Stimulated activated CD8-positive, alpha-beta memory T cell treated with anti-CD3 and anti-CD28 coated beads, Interleukin-15, amount 100 ng/mL, for 48 hours (primary cell): ENCODE data around the gene SH2D3C.

Experiments used
- DNase-seq, 2 donors: peaks; one replicate each; pipeline ENCODE4 v3.0.0-alpha.2; 2020; ENCODE audit warnings: low read depth in 2 of 2

Gene SH2D3C, protein sequence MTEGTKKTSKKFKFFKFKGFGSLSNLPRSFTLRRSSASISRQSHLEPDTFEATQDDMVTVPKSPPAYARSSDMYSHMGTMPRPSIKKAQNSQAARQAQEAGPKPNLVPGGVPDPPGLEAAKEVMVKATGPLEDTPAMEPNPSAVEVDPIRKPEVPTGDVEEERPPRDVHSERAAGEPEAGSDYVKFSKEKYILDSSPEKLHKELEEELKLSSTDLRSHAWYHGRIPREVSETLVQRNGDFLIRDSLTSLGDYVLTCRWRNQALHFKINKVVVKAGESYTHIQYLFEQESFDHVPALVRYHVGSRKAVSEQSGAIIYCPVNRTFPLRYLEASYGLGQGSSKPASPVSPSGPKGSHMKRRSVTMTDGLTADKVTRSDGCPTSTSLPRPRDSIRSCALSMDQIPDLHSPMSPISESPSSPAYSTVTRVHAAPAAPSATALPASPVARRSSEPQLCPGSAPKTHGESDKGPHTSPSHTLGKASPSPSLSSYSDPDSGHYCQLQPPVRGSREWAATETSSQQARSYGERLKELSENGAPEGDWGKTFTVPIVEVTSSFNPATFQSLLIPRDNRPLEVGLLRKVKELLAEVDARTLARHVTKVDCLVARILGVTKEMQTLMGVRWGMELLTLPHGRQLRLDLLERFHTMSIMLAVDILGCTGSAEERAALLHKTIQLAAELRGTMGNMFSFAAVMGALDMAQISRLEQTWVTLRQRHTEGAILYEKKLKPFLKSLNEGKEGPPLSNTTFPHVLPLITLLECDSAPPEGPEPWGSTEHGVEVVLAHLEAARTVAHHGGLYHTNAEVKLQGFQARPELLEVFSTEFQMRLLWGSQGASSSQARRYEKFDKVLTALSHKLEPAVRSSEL

DNA sequence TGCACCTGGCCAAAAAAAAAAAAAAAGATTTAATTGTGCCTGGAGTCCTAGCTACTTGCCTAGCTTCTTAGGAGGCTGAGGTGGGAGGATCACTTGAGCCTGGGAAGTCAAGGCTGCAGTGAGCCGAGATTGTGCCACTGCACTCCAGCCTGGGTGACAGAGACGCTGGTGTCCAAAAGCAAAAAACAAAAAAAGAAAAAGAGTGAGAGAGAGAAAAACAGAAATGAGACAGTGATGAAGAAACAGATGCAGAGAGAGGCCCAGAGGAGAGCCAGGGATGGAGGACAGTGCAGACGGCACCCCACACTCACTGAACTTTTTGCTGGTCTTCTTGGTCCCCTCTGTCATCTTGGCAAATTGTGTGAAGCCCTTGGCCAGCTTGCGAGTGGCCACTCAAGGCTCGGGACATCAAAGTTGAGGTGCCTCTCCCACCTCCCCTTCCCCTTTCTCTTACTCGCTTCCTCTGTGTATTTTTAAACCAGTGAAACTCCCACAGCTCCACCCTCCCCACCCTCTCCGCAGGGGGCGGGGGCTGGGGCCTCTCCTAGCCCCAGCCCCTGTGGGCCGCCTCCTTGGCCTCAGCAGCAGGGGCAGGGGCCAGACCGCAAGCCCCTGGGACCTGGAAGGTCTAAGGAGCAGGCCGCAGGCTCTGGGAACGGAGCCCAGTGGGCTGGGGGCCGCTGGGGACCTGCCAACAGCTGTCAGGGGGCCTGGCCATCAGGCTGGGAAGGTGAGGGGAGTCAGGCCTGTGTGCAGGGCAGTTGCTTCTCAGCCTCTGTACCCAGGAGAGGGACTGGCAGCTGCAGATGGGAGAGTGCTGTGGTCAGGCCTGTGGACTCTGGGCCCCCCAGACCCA, at the start of gene SH2D3C:
Gene SH2D3C (minus strand): TSS at position 387 of the 856 bp plus-strand sequence. CDS start 39 bp downstream, at position 348.
- no peak for DNase-seq

DNA sequence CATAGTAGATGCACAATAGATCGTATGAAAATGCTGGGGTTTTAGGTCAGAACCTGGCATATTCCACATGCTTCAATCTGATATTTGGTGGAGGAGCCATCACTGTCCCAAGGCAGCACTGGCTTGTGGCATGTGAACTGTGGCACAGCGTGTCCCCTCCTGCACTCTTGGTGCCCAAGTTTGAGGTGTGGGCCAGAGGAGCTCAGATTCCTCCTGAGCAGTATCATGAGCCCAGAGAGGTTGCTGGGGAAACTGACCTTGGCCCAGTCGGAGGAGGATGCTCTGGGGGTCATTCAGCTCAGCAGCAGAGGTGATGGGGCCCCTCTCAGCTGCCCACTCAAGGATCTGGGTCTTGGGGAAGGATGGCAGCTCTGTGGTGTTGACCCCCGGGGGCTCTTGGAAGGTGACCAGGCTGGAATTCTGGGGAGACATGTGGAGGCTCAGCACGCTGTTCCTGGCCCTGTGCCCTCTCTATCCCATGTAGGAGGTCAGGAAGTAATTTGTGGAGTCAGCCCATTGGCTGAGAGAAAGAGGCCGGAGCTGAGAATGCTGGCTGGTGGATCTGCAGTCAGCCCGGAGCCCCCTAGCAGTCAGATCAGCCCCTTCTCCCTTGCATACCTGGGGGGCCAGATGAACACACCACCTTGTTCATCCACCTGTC, 47.9 kb upstream of the SH2D3C start:
- no peak for DNase-seq

DNA sequence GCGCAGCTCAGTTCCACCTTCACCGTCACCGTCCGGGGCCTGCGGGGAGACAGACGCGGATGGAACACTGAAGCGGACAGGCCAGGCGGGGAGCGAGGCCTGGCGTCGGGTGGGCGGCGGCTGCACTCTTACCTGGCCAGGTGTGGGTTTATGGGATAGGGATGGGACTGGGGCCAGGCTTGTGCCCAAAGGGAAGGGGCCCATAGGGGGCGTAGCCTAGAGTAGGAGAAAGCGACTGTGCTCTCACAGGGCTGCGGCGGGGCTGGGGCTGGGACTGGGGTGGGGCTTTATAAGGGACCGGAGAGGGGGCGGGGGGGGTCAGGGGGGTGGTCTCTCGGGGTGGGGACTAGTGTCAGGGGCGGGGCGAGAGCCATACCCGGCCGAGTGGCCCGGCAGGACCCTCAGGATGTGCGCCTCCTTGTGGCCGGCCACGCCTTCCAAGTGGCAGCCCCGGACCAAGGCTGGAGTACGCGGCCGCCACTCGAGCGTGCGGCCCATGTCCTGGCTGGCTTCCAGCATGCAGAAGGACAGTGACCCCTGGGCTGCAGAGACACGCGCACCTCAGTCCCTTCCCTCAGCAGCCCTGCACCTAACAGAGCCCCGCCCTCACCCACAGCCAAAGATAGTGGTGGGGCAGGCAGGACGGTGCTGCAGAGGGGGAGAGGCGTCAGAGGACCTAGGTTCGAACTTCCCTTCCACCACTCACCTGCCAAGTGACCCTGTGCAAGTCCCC, 47.0 kb upstream of the SH2D3C start:
- no peak for DNase-seq

DNA sequence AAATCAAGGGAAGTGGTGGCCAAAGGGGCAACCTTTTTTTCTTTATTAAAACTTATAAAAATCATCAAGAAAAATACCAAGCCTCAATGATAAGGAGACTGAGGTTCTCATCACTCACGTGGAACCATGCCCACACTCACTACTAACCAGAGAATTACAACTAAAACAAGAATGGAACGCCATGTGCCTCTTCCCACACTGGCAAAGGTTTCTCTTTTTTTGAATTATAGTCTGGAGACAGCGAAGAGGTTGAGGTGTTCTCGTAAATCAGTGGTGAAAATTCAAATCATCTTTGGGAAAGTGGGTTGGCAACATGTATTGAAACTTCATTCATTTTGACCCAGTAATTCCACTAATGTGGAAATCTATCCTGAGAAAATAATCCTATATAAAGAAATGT, 43.6 kb upstream of the SH2D3C start:
- no peak for DNase-seq

DNA sequence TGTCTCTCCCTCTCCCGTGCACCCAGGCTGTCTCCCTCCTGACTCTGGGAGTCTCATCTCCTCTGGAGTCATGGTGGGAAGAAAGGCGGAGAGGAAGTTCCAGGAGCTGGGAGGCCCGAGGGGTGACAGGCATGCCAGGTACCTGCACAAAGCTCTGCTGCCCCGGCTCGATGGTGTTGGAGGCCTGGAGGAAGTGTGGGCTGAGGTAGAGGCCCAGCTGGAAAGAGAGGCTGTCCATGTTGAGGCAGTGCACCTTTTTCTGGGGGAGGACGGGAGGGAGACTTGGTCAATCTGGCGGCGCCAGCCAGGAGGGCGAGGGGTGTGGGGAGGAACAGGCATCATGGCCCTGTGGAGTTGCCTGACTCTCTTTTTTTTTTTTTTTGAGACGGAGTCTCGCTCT, 40.1 kb upstream of the SH2D3C start:
- no peak for DNase-seq

DNA sequence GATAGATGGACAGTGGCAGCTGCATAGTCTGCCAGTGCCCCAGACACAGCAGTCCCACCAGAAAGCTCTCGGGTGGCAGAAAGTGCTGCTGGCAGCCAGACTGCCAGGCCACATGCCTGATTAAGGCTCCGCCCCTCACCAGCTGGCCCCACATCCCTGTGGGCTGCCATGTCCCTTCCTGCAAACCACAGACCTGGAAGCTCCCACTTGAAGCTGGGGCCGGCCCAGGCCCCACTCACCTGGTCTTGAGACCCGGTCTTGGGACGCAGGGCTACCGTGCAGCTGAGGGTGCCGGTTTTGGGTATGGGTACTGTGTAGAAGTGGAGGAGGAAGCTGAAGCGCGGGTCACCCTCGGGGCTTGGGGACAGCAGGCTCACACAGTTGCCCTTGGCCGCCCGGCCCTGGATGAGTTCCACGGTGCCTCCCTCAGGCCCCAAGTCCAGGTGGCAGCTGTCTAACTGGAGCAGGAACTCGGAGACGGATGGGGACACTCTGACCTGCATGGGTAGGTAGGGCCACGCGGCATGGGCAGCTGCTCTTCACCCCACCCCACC, 39.5 kb upstream of the SH2D3C start:
- no peak for DNase-seq

DNA sequence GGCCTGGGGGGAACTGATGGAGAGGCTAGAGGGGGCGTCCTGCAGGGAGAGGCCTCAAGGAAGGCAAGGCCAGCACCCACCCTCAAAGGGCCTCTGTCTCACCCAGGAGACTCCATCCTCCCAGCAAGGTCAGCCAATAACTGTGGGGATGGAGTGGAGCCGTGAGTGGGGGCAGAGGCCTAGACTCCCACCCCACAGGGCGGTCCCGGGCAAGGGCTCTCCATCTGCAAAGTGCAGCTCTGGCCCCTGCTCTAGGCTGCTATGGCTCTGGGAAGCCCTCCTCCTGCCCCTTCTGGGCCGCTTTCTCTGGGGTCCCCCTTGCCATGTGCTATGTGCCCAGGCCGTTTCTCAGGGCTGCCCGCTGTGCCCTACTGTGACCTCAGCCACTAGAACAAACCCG, 38.3 kb upstream of the SH2D3C start:
- DNase-seq, result no peak

DNA sequence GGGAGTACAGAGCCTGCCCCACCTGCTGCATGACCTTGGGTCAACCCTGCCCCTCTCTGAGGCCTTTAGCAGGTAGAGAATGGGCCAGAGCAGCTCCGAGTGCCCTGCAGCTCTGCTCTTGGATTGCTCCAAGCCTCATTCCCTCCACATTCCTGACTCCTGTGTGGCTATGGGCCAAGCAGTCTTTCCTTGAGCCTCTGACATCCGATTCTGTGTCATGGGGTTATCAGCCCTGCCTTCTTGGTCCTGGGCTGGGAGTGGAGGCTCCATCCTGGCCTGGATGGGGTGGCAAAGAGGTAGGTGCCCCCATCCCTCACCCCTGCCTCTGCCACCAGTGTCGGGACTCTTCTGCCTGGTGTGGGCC, 37.9 kb upstream of the SH2D3C start:
- no peak for DNase-seq

DNA sequence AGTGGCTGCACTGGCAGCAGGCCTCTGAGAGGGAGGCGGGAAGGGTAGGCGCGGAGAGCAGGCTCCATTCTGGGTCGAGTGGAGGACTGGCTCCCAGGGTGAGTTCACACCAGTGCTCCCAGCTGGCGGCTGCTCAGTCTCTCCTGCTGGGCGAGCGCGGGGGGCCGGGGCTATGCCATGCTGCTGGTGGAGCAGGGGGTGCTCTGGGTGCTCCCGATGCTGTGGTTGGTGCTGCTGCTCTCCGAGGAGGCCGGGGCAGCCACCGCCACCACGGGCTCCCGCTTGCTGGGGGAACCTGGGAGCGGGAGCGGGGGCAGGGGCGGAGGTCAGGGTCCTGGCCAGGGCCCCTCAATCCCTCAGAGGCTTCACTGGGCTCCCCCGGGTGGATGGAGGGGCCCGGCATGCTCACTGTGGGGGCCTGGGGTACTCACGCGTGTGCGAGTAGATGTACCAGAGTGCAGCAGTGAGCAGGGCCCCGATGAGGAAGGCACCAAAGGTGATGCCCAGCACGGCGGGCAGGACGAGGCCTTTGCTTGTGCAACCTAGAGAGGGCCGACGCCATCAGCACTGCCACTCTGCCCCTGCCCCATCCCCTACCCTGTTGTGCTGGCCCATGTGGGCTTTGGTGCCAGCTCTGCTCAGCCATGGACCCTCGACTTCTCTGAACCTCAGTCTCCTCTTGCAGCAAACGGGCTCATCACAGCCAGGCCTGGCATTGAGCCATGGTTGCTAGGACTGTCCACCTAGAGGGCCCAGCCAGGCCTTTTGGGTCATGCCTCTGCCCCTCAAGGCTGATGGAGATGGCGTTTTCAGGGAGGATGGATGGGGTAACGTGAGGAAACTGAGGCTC, 37.3 kb upstream of the SH2D3C start:
- DNase-seq, result no peak

DNA sequence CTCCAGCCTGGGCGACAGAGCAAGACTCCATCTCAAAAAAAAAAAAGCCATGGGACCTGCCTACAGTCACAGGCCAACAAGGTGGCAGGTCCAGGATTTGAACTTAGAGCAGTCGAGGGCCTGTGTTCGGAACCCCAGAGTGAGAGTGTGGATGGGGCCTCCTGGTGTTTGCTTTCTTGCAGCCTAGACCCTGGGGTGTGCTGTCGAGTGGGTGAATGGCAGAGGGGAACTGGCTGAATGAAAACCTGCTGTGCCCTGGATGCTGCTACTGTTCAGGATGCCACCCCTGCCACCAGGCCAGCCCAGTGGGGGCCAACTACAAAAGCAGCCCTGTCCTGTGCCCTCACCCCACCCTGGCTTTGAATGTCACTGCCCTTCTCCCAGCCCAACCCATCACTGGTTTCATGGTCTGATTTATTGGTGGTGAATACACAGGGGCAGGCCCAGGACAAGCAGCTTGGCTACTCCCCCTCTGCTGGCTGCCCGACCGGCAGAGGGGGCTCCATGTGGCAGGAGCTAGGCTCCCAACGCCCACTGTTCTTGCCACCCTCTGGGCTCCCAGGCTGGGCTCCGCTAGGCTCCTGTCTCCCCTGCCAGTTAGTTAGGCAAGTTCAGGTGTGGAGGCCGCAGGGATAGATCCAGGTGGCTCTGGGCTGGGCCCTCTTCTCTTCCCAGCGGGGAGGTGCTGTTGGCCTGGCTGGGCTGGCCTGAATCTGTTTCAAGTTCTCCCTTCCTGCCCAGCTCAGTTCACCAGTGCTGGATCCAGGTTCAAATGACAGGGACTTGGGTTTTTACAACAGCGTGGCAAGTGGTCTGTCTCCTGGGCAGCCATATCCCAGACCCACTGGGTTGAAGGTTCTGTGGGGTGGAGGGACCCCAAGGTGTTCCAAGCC, 36.4 kb upstream of the SH2D3C start:
- DNase-seq, result no peak

DNA sequence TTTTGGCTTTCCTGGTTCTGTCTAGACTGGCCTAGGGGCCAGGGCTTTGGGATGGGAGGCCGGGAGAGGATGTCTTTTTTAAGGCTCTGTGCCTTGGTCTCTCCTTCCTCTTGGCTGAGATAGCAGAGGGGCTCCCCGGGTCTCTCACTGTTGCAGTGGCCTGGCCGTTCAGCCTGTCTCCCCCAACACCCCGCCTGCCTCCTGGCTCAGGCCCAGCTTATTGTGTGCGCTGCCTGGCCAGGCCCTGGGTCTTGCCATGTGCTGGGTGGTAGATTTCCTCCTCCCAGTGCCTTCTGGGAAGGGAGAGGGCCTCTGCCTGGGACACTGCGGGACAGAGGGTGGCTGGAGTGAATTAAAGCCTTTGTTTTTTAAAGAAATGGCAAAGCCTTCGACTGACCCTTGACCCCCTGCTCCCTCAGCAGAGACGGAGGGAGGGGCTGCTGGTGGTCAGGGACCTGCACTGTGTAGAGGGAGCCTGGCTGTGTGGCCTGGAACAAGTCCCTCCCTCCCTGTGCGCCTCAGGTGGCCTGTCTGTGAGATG, 35.3 kb upstream of the SH2D3C start:
- DNase-seq, result no peak

DNA sequence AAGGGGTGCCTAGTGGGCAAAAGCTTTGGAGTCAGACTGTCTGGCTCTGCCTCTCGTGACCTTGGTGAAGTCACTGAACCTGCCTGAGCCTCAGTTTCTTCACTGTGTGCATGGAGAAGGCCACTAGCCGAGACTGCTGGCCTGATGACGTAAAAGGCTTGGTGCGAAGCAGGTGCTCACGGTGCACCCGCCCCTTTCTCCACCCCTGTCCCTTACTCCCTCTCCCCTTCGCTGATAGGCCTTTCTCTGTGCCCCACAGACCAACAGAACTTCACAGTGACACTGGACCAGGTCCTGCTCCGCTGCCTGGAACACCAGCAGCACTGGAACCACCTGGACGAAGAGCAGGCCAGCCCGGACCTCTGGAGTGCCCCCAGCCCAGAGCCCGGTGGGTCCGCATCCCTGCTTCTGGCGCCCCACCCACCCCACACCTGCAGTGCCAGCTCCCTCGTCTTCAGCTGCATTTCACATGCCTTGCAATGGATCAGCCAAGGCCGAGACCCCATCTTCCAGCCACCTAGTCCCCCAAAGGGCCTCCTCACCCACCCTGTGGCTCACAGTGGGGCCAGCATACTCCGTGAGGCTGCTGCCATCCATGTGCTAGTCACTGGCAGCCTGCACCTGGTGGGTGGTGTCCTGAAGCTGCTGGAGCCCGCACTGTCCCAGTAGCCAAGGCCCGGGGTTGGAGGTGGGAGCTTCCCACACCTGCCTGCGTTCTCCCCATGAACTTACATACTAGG, 34.6 kb upstream of the SH2D3C start:
- DNase-seq, result no peak

DNA sequence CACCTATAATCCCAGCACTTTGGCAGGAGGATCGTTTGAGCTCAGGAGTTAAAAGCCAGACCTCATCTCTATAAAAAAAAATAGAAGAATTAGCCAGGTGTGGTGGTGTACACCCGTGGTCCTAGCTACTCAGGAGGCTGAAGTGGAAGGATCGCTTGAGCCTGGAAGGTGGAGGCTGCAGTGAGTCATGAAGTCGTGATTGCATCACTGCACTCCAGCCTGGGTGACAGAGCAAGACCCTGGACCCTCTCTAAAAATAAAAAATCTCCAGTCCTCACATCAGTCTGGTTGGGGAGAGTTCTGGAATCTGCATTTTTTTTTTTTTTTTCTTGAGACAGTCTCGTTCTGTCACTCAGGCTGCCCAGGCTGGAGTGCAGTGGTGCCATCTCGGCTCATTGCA, 33.5 kb upstream of the SH2D3C start:
- no peak for DNase-seq

DNA sequence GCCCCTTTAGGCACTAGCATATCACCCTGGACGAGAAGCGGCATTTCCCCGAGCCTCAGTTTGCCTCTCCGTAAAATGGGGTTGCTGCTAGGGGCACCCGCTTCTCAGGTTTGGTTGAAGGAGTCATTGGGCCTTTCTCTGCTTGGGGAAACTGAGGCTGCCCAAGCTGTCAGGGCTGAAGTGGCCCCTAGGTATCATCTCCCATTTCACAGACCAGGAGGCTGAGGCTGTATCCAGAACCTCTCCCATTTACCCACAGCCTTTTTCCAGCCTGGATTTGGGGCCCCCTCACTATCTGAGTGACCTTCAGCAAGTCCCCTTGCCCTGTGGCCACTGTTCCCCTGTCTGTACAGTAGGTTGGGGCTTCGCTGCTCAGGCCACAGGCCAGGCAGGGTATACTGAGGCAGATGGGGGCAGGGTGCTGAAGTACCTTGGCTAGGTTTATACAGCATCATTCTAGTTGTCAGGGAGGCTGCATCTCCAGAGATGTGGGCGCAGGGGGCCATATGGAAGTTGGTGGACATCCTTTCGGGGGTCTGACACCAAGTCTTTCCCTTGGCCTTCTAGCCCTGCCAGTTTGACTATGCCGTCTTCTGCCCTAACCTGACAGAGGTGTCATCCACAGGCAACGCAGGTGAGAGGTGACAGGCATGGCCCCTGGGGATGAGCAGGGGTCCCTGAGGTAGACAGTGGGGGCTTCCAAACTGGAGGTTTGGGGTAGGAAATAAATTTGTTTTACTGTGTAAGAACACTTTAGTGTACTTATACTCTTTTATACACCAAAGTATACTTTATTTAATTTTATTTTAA, 32.1 kb upstream of the SH2D3C start:
- DNase-seq, result no peak

DNA sequence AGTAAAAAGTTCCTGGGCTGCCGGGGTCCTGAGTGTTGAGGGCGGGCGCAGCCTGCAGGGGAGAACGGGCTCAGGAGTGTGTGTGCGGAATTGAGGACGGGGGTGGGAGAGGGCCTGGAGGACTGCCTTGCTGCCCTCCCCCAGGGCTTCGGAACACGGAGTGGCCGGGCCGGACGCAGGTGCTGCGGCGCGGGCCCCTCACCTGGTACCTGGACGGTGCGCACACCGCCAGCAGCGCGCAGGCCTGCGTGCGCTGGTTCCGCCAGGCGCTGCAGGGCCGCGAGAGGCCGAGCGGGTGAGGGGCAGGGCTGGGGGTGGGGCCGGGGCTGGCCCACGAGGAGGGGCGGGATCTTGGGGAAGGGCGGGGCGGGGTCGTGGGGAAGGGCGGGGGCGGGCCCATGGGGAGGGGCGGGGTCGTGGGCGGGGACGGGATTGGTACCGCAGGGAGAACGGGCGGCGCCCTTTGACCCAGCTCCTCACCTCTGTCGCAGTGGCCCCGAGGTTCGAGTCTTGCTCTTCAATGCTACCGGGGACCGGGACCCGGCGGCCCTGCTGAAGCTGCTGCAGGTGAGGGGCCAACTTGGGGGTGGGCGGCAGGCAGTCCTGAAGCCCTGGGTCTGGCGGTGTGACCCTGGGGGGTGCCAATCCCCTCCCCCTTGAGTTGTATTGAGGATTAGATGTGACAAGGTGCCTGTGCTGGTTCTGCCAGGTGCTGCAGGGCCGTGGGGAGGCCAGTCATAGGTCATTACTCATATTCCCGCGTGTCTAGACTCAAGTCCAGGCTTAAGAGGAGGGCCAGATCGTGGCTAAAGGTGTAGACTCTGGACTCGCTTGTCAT, 31.3 kb upstream of the SH2D3C start:
- DNase-seq, result no peak

DNA sequence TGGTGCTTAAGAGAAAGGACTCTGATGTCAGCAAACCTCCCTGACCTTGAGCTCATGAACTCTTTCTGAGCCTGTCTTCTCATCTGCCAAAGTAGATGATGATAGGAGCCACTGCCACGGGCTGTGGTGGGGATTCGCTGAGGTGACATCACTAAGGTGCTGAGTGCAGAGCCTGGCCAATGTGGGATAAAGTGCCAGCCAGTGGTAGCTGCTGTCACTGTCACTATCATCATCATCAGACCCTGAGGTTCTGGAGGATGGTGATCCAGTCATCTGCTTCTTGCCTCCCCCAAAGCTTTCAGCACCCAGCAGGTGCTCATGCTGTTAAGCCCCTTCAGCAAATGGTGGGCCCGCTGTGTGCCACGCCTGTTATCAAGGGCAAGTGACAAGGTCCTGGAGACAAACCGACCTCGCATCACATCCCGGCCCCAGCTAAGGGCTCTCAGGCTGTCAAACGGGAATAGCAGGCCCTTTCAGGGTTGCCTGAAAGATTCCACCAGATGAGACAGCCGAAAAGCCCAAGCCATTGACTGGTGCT, 30.6 kb upstream of the SH2D3C start:
- no peak for DNase-seq
